ENCODE results near the gene FOXF1. TPM values are rescaled to one million over a fixed set of nuclear protein-coding genes. Genes with fewer than 3 reads are reported as not detected.

Gene FOXF1
- total RNA-seq, 1 donor from 2014 or later = 0.33 TPM

DNA sequence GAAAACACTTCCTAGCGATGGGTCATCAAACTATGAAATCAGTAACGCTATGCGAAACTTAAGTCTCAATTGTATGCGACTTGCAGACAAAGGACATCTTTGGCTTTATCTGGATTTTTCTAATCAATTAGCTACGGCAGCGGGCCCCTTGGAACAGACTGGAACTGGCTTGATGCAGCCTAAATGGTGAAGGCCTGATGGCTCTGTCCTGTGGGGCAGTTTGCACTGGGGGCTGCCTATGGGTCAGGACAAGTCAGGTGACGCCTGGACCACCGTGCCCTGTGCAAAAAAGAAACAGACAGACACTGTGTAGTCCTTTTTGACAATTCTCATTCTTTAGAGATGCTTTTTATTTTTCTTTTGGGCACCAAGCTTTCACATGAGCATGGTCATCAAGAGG, 22.7 kb downstream of the FOXF1 start:
- Histone ChIP-seq H3K27me3 (ENCODE audit: low read depth) (no peaks in the 10 kb centered on the region), H3K4me1 (peaks cover 7% of the 10 kb centered on the region), H3K9me3 (replicated peaks) (no peaks in the 10 kb centered on the region), H3K36me3 (peaks cover 35% of the 10 kb centered on the region), H3K27ac (replicated peaks) (no peak overlapping the region), H3K4me3 (no peak overlapping the region)
- TF ChIP-seq CTCF (IDR thresholded peaks at IDR 0.05; ENCODE audit: borderline replicate concordance) = no peak
- no peak for DNase-seq
- intact Hi-C loops (cut with micrococcal nuclease) = no loop called here

DNA sequence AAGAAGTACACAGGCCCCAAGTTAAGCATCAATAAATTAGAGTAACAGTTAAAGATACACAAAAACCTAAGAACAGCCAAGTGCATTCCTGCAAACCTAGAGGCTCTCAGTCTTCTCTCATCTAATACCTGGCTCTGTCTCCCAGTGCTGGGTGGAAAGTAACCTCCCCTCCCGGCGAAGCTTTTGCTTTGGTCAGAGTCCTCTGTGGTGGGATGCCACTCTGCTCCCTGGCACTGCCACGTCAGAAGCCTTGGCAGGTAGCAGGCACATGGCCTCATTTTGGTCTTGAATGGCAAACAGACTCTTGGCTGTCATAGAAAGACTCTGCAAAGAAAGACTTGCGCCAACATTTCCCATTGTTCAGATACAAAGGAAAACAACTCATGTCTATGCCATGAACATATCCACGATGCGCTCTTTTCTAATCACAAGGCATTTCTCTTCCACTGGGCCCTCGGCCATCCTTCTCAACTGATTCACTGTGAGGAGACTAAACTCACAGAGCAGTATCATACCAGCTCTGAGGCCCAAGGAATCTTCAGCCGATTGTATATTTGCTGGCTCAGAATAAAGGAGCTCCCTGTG, 23.5 kb downstream of the FOXF1 start:
- Histone ChIP-seq H3K4me1 (peaks cover 7% of the 10 kb centered on the region), H3K36me3 (peaks cover 43% of the 10 kb centered on the region), H3K27me3 (ENCODE audit: low read depth) (no peaks in the 10 kb centered on the region), H3K27ac (replicated peaks) (no peak overlapping the region), H3K4me3 (no peak overlapping the region), H3K9me3 (replicated peaks) (no peaks in the 10 kb centered on the region)
- no peak for TF ChIP-seq CTCF (IDR thresholded peaks at IDR 0.05; ENCODE audit: borderline replicate concordance)
- DNase-seq = no peak
- intact Hi-C loops (cut with micrococcal nuclease) = no loop called here

- Histone ChIP-seq H3K27ac (replicated peaks) (no peak overlapping the region), H3K36me3 (peaks cover 54% of the 10 kb centered on the region), H3K4me1 (peaks cover 7% of the 10 kb centered on the region), H3K4me3 (no peak overlapping the region), H3K9me3 (replicated peaks) (no peaks in the 10 kb centered on the region), H3K27me3 (ENCODE audit: low read depth) (no peaks in the 10 kb centered on the region)
- no peak for TF ChIP-seq CTCF (IDR thresholded peaks at IDR 0.05; ENCODE audit: borderline replicate concordance)
- intact Hi-C loops (cut with micrococcal nuclease) = no loop called here
- DNase-seq = no peak
Measured at GRCh38 chr16:86534779-86535615, 24.7 kb downstream of the FOXF1 start.

GRCh38 chr16:86536621-86537020, 26.3 kb downstream of the FOXF1 start:
- DNase-seq = no peak
- intact Hi-C loops (cut with micrococcal nuclease) = no loop called here
- Histone ChIP-seq H3K27me3 (ENCODE audit: low read depth) (no peaks in the 10 kb centered on the region), H3K4me3 (no peak overlapping the region), H3K9me3 (replicated peaks) (no peaks in the 10 kb centered on the region), H3K4me1 (no peaks in the 10 kb centered on the region), H3K36me3 (peaks cover 67% of the 10 kb centered on the region), H3K27ac (replicated peaks) (no peak overlapping the region)
- no peak for TF ChIP-seq CTCF (IDR thresholded peaks at IDR 0.05; ENCODE audit: borderline replicate concordance)

DNA sequence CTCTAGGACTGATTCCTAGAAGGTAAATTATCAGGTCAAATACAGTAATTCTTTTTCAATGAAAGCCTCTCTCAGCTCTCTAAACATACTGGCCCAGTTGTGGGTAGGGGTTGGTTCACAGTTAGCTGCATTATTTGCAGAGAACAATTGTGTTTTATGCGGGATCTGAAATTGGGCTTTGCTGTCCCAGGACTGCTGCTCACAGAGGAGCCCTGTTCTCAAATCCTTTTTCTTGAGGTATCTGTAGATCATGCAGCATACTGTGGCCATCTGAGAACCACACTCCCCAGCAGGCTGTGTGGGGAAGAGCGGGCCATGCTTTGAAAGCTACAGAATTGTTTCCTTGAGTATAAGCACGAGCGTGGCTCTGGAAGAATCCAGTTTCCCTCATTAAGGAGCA, 27.2 kb downstream of the FOXF1 start:
- H3K27ac ChIP-seq (replicated peaks) = no peak overlapping the region
- peaks cover 67% of the 10 kb centered on the region for H3K36me3 ChIP-seq
- H3K9me3 ChIP-seq (replicated peaks) = no peaks in the 10 kb centered on the region
- no peaks in the 10 kb centered on the region for H3K27me3 ChIP-seq (ENCODE audit: low read depth)
- no peak for DNase-seq
- TF ChIP-seq CTCF (IDR thresholded peaks at IDR 0.05; ENCODE audit: borderline replicate concordance) = no peak
- no peaks in the 10 kb centered on the region for H3K4me1 ChIP-seq
- H3K4me3 ChIP-seq = no peak overlapping the region
- intact Hi-C loops (cut with micrococcal nuclease) = no loop called here
